Eye (tissue), 1 donor: ENCODE data around the gene PGRMC2.
"Not testable (repeated sequence)": the region's sequence is repeated elsewhere in the genome, so short reads cannot be mapped to it uniquely, and the experiment has no call there.

Experiments used
- DNase-seq: peaks from one replicate; pipeline ENCODE4 v3.0.0-alpha.2; 2015

The PGRMC2 gene

DNA sequence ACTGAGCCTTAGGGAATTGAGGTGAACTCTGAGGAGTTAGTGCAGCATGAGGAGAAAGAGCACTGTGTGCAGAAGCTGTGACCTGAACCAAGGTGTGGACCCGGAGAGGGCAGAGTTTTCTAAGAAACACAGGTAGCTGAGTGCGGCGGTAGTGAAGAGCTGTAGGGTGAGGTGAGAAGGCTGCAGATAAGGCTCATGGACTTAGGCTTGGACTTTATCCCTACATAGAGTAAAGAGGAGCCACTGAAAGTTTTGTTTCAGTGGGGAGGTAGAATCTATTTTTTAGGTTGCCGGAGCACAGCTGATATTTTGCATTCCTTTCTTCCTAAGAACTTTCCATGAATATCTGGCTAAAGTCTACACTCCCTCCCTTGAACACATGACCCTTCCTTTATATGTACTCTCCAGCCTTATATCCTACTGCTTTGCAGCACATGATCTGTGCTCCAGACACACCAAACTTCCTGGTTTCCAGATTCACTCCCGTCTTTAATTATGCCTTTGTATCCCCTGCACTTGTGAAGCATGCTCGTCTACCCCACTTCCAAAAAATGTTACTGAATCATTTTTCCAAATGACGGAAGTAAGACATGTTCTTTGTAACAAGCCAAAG, 10.6 kb upstream of the PGRMC2 start:
- DNase-seq: no peak

DNA sequence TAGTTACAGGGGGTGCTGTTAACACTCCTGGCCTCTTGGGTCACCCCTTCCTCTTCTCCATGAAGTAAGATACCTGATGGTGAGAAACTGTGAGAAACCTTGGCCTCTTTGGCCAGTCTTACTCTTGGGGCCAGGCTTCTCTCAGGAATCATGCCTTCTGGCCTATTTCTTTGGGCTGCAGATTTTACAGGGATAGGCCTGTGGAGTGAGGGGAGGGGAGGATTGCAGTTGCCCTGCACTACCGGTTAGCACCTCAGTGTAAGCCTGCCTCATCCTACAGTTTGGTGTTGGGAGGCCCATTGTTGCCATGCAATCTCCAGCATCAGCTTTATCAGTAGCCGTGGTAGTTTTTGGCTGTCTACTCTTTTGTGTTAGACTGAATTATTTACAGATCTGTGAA, 7.6 kb upstream of the PGRMC2 start:
- DNase-seq: no peak

DNA sequence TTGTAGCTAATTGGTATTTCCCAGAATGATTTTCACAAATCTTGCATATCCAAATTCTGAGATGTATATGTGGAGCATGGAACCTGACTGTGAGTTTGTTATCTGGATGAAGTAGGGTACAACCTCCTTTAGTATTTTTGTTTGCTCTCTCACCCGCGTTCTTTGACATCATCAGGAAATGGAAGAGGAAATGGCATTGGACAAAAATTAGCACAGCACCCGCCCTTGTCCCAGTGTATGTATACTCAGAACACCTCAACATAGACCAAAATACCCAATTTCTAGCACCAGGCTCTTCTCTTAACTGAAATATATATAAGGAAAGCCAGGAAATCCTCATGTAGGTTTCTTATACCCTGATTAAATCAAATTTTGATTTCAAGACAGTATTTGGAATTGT, 6.9 kb upstream of the PGRMC2 start:
- DNase-seq: no peak

DNA sequence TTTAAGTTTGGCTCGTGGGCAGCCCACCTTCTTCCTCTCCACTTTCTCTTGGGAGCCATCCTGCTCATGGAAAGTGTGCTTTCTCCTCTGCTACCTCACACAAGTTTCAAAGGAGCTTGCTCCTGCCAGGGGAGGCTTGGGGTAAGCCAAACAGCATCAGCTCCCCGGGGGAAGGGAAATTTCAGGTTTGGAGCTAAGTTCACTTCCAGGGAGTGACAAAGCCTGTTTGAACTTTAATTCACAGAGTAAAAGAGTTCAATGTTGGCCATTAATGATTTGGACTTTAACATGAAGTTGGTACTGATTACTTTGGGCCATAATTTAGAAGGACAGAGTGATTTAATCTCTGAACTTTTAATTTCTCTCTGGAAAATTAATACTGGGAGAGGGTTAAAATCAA, 4.7 kb upstream of the PGRMC2 start:
- DNase-seq: no peak

DNA sequence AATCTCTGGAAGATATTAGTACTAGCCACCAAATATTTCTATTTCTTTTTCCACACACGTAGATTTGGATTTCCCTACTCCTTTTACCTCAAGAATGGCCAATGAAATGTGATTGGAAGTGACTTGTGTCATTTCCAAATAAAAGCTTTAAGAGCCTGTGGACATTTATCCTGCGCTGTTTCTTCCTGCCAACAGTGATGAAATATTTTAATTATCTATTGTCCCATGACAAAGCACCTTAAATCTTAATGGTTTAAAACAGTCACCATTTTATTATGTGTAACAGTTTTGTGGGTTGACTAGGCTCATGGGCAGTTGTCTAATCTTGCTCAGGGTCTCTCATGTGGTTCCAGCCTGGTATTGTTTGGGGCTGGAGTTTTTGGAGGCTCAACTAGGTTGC, 3.5 kb upstream of the PGRMC2 start:
- DNase-seq: no peak

DNA sequence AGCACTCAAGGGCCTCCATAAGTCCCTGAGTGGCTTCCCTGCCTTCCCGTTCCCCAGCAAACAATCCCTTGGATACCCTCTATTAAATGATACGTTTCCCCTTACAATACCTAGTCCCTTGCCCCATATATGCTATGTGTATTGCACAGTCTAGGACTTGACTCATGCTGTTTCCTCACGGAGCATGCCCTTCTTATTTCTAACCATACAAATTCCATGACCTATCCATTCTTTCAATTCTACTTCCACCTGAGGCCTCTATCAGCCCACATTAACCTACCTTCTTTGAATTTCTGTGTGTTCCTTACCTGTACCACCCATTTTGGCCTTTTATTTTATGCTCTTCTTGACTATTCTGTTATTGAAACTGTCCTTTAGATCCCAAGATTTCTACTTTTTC, 2.9 kb upstream of the PGRMC2 start:
- no peak for DNase-seq

DNA sequence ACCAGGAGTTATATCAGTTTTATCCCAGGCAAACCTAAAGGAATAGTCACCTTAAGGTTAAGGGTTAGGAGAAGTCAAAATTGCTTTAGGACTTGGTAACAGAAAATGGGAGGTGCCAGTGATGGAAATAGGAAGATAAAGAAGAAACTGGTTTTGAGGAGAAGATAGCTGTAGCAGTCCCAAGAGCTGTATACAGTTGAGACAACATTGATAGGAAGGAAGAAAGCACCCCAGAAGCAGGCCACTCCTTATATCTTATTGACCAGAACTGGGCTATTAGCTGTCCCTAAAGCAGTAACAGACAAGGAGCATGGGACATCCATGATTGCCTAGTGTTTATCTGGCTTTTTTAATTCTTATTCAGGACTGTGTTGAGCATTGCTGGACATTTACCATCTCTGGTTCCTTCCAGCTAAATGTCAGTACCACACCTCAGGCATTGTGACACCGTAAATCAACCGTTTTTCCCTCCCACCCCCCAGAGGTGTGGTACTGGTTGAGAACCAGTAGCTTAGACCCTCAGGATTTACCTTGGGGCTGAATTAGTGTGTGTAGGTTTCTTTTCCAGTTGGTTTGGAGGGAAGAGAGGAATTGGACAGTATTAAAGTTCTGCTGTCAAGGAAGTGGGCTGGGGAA, 2.0 kb upstream of the PGRMC2 start:
- DNase-seq: no peak

DNA sequence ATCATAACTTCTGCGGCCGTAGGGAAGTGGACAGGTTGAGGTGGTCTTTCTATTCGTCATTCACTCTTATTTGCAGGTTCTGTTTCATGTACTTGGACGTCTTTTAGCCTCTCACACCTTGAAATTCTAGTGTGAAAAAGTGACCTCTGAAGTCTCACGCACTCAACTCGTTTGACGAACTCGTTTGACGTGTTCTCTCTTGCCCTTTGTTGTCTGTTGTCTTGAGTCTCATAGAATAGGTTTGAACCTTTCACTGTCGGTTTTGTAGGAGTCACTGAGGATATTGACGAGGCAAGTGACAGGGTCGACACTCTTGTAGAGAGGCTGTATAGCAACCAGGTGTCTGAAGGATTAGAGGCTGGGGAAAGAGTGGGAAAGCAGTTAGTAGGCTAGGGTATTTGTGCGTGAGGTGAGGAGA, 1.1 kb upstream of the PGRMC2 start:
- peak; percentile 86 for DNase-seq

DNA sequence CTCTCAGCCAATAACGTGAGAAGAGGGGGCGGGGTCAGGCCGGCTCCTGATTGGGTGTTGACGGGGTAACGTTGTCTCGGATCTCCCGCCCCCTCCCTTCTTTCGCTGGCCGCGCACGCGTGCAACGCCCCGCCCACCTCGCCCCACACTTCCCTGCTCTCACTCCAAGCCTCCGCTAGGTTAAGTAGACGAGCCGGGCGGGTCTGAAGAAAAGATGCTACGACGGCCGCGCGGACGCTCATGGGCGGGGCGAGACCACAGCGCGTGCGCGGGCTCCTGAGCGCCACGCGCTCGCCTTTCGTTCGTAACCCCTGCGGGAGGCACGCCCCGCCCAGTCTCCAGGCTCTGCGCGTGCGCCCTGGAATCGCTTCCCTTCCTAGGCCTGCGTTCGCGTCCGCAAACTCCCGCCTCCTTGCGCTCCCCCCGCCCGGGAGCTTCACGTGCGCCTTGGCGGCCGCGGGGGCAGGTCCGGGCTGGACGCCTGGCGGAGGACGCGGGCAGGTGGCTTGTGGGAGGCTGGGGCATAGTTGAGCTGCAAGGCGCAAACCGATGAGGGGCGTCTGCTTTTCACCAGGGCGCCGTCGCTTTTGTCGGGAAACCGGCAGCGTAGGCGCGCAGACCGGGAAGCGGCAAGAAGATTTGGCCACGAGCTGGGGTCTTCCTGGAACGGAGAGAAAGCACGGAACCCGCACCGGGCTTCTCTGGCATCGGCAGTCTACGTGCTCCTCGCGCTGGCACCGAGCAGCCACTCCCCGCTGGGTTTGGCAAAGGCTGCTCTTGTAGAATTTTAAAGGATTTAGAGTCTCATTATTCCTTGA, 467 bp upstream of the PGRMC2 start:
- DNase-seq: peak; percentile 99

DNA sequence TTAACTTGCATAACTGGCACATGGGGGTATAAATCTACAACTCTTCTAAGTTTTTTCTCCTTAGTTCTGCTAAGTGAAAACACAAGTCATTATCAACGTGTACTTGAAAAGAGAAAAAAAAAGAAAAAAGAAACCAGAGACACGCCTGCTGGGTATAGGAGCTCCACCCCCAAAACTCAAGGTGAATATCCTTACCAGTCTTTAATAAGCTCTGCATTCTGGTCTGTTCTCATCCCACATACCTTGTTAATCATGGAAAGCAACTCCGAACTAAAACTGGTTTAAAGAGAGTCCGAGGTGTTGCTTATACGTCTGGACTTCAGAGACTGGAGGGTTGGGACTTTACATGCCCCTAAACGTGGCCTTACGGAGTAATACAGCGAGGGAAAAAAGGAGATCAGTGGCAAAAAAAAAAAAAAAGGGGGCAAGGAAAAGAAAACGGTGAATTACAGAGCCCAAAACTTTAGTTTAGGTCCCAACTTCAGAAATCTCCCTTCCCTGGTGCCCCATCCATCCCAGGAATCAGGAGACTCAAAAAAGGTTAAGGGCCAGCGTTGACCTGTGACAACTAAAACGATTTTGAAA, 1.0 kb downstream of the PGRMC2 start:
- peak; percentile 70 for DNase-seq

DNA sequence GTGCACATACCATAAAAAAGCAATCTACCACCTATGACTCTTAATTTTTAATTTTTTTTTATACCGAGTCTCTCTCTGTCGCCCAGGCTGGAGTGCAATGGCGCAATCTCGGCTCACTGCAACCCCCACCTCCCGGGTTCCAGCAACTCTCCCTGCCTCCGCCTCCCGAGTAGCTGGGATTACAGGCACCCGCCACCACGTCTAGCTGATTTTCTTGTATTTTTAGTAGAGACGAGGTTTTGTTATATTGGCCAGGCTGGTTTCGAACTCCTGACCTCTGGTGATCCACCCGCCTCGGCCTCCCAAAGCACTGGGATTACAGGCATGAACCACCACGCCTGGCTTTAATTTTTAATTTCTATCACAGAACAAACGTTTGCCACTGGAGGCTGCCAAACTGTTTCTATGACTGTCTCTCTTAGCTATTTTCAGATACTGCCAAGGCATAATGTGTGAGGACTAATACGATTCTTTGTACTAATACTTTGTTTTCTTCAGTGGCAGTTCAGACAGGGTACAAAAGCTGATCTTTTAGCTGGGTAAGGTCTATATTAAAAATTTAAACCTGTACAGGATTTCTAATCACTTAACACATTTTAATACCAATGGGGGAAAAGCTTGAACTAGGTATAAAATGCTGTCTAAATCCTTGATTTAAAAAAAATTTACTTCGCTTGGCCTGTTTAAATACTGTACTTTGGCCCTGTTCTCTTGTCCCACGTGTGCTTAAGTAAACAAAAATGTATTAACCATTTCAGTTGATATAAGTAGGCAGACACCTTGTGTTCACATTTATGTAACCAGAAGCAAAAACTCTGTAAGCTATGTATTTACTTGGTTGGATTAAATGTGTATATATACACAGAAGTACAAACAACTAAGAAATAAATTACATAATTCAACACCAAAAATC, 2.3 kb downstream of the PGRMC2 start:
- DNase-seq: no peak

DNA sequence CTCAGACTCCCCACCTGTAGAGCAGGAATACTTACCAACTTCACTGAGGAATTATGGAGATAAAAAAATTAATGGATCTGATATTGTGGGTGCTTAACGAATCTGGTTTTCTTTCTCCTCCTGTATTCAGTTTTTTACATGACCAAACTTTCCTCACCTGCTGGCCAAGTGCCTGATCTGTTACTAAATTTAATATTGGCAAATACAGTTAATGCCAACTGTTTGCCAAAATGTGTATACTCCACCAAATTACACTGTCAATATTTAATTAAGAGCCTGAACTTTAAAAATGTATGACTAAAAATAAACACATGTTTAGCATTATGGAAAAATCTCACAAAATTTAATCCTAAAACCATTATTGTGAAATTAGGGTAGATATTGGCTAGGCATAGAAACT, 3.3 kb downstream of the PGRMC2 start:
- no peak for DNase-seq

DNA sequence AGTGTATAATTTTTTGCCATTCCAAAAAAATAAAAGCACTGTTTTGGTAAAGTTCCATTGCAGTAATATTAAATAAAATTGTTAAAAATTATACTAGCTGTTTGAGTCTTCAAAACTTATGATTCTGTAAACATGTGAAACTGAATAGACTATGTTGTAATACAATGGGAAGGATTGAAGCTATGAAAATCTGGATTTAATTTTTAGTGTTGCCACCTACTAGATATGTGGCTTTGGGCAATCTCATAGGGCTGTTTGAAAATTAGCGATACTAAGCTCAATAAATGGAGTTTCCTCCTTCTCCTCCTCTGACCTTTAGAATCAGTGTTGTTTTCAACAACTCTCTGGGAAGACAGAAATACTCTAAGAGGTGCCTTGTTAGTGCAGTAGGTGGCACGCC, 4.5 kb downstream of the PGRMC2 start:
- DNase-seq: no peak

DNA sequence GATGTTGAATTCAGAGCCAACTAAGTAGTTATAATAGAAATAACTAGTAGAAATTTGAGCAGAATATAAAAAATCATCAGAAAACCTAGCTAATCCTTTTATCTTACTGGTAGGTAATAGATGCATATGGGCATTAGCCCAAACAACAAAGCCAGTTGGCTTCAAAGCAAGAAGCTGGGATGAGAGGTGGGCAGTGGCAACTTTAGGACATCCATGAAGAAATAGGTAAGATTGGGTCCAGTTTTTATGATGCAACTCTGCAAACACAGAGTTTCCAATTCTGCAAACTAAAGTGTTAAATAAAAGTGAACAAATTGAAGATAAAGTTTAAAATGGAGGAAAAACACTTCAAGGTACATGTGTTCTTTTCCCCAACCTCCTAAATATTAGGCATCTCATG, 5.1 kb downstream of the PGRMC2 start:
- DNase-seq: no peak

DNA sequence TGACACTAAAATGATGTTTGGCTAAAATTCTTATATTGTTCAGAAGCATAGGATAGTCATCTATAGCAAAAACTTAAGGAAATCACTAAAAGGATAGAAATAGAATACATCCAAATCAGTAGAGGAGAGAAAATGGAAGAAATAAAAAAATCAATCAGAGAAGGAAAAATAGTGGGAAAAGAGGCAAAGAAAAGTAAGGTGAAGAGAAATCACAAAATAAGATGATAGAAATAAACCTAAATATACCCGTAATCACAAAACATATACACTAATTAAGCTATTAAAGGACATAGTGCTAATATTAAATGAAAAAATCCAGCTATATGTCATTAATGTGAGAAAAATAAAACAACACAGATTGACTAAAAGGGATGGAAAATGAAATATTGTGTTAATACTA, 6.3 kb downstream of the PGRMC2 start:
- no peak for DNase-seq

DNA sequence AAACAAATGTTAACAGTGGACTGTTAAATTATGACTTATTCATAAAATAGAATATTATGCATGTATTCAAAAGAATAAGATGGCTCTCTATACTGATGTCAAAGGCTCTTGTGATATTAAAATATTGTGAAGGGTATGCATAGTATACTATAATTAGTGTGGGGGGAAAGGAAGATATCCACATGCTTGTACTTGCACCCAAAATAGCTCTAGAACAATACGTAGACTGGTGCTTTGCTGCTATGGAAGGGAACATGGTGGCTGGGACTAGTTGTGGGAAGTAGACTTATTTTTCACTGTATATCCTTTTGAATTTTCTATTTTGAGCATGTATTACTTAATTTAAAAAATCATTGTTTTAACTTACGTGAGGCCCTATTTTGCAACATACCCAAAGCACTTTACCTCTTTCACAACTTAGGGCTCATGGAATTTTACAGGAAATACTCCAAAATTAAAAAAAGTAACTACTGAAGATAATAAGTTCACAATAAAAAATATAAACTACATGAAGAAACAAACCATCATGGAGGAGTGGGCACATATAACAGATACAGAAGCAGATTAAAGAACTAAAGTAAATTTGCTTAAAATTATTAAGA, 7.9 kb downstream of the PGRMC2 start:
- DNase-seq: no peak

DNA sequence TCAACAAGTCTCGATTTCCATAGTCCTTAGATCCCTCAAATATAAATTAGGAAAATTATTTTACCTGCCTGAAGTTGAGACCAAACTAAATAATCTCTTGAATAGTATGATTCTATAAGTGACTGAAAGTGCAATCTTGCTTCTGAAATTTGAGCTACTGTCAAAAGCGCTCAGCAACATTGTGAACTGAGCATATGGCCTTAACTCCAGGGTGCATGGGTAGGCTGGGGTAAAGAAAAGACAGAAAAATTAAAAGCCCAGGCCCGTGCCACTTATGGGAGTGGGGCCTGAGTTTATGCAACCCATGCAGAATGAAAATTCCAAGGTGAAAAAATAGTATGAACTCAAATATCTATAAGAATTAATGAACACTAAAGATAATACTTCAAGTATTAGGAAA, 9.8 kb downstream of the PGRMC2 start:
- DNase-seq: no peak

DNA sequence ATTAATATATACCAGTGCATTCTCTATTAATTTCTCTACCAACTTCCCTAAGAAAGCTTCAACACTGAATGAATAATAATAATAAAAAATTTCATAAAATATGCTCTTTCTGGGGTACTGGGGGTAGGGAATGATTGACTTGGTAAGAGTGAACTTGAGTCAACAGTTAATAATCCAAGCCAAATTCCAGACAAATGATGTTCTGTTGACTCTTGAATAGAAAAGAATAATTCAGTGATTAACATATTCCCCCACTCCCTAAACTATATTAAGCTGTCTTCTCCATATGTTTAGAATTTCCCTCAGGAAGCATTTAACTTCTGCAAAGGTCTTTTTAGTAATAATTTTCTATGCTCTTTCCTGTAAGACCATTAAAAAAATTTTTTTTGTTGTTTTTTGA, 12.3 kb downstream of the PGRMC2 start:
- DNase-seq: no peak

DNA sequence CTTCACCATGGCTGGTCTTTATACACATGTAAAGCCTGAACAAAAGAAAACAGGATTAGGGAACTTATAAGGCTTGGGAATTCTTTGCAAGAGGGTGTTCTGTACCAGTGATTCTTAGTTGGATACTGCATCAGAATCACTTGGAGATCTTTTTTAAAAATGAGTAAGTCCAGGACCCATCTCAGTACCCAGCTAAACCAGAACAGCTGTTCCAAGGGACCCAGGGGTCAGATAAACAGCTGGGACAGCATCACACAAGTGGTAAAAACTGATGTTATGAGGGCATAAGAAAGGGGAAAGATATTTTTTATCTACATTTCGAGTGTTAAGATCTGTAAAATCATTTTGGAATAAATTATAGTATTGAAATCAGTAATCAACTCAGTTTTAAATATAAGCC, 16.1 kb downstream of the PGRMC2 start:
- DNase-seq: no peak

DNA sequence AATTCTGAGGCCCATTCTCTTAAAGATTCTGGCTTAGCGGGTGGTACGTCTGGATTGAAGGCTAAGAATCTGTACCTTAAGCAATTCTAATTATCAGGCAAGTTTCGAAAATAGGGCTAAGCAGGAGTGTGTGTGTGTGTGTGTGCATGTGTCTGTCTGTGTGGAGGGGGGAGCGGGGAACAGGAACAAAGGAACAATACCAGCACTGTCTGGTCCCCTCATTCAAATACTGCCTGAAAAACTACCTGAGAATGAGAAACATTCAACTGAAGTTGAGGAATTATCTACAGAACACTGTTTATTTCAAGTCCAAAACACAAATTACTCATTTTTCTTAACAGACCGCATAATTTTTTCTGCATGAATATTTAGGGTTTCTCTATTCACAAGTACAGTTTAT, 18.6 kb downstream of the PGRMC2 start:
- DNase-seq: peak; percentile 20

DNA sequence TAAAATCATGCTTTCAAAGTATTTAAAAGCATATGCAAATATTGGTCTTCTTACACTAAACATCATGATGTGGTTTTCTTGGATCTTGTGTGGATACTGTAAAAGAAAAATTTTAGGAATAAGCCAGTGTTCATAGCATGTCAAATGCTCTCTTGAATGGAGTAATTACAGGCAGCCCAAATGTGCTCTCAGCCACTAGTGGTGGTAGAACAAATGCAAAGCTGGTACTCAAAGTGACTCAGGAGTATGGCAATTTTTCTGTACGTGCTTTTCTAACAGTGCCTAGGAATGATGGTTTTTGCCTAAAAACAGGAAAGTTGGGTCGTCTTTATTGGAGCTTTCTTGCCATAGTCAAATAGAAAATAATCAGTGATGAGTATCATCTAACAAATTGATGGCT, 19.9 kb downstream of the PGRMC2 start:
- DNase-seq: no peak

DNA sequence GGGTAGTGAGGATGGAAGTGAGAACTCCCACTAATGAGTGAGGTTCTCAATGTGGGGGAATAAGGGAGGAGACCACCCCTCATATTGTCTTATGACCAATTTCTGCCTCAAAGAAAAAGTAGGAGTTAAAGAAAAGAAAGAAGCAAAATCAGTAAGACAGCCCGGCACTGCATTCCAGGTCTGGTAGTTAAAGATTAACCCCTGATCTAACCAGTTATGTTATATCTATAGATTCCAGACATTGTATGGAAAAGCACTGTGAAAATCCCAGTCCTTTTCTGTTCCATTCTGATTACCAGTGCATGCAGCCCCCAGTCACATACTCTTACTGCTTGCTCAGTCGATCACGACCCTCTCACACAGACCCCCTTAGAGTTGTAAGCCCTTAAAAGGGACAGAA, 20.4 kb downstream of the PGRMC2 start:
- DNase-seq: not testable (repeated sequence)
